Kidney (tissue), 14 donors: ENCODE measurements around the gene MANSC4. TPM values are rescaled to one million over a fixed set of nuclear protein-coding genes. Genes with fewer than 3 reads are reported as not detected.

Source experiments
- DNase-seq, 5 donors: peaks; one replicate each; pipeline ENCODE4 v3.0.0-alpha.2; 2013 to 2020
- FAIRE-seq: peaks from 2 replicates; lab custom pipeline; 2012; peaks lifted over from hg19 to GRCh38; lab: Jason Lieb, UNC
- H3K27ac ChIP-seq, 2 donors: one replicate each; pipeline ENCODE4 v1.7.0; 2013; ENCODE audit warnings: low read depth in 2 of 2, low read length in 2 of 2, inconsistent platforms in 1 of 2
- H3K27me3 ChIP-seq: one replicate; pipeline ENCODE4 v1.7.1; 2013; ENCODE audit warnings: low read length, inconsistent platforms; ENCODE audit not compliant: control insufficient read depth, insufficient read depth
- H3K36me3 ChIP-seq, 3 donors: one replicate each; pipeline versions ENCODE4 v1.7.0 to v1.7.1; 2013; ENCODE audit warnings: low read length in 3 of 3, control low read depth in 1 of 3, inconsistent platforms in 1 of 3; ENCODE audit not compliant: insufficient read depth in 3 of 3, control insufficient read depth in 2 of 3
- H3K4me1 ChIP-seq, 3 donors: one replicate each; pipeline versions ENCODE4 v1.7.0 to v1.7.1; 2013; ENCODE audit warnings: low read length in 3 of 3, inconsistent platforms in 1 of 3, low read depth in 1 of 3; ENCODE audit not compliant: control insufficient read depth in 2 of 3, insufficient read depth in 2 of 3
- H3K4me3 ChIP-seq, 3 donors: one replicate each; pipeline versions ENCODE4 v1.7.0 to v1.8.1; 2013; ENCODE audit warnings: low read length in 3 of 3, control low read depth in 1 of 3, inconsistent platforms in 1 of 3
- H3K9ac ChIP-seq, 3 donors: one replicate each; pipeline versions ENCODE4 v1.7.0 to v1.7.1; 2013; ENCODE audit warnings: low read length in 3 of 3, control low read depth in 1 of 3, inconsistent platforms in 1 of 3
- H3K9me3 ChIP-seq, 3 donors: one replicate each; pipeline versions ENCODE4 v1.7.0 to v1.7.1; 2013; ENCODE audit warnings: low read length in 3 of 3, control low read depth in 1 of 3, inconsistent platforms in 1 of 3; ENCODE audit not compliant: control insufficient read depth in 2 of 3, insufficient read depth in 1 of 3
- CTCF ChIP-seq: IDR thresholded peaks from 3 replicates; pipeline ENCODE4 v1.5.1; 2012; ENCODE audit warnings: mild to moderate bottlenecking, moderate library complexity, borderline replicate concordance; ENCODE audit not compliant: insufficient read depth; ENCODE audit errors: extremely low read depth
- intact Hi-C: fragments of 100-400 bp; cut with DNase I; formaldehyde crosslinking; loops from one replicate; pipeline ENCODE4 v1.11.1; 2022
- polyA plus RNA-seq: library from polyadenylated mRNA; stranded (reverse); fragments of 350-450 nt; fragmentation: Illumina TruSeq; extraction: RNeasy Lipid Tissue Mini Kit (QIAGEN cat#74804); gene quantifications from one replicate; pipeline ENCODE4 v1.2.3, GENCODE V29; 2014; ENCODE audit warnings: low read depth, low replicate concordance; ENCODE audit not compliant: insufficient read depth
- total RNA-seq: library from RNA; stranded (reverse); fragmentation: NEBNext Ultra II Directional; extraction: Animal tissue kit (Norgen Biotek cat#: 25700); gene quantifications from one replicate; pipeline ENCODE4 v1.2.1, GENCODE V29; 2021
- donor health status: control.
- donor health status: control.
- donor health status: control.
- donor health status: control.
- donor health status: control.
- donor health status: DM: yes; HTN: yes; CAD: no.
- donor health status: Normal renal cell carcinoma (clear cell type).

The MANSC4 gene
- total and polyA plus RNA-seq, 2 donors from 2014 or later, result not detected

GRCh38 chr12:27817766-27818165 lies 37.7 kb upstream of the MANSC4 start:
- Histone ChIP-seq H3K27ac (no peak overlapping the region), H3K9me3 (no peaks in the 10 kb centered on the region), H3K27me3 (no peaks in the 10 kb centered on the region), H3K4me3 (no peak overlapping the region), H3K9ac (no peak overlapping the region), H3K36me3 (no peaks in the 10 kb centered on the region), H3K4me1 (peaks cover 0 to 2% (median 0%) of the 10 kb centered on the region in 3 donors)
- no peak for FAIRE-seq
- no peak for DNase-seq
- TF ChIP-seq CTCF, result no peak
- intact Hi-C loops, result no loop called here

DNA sequence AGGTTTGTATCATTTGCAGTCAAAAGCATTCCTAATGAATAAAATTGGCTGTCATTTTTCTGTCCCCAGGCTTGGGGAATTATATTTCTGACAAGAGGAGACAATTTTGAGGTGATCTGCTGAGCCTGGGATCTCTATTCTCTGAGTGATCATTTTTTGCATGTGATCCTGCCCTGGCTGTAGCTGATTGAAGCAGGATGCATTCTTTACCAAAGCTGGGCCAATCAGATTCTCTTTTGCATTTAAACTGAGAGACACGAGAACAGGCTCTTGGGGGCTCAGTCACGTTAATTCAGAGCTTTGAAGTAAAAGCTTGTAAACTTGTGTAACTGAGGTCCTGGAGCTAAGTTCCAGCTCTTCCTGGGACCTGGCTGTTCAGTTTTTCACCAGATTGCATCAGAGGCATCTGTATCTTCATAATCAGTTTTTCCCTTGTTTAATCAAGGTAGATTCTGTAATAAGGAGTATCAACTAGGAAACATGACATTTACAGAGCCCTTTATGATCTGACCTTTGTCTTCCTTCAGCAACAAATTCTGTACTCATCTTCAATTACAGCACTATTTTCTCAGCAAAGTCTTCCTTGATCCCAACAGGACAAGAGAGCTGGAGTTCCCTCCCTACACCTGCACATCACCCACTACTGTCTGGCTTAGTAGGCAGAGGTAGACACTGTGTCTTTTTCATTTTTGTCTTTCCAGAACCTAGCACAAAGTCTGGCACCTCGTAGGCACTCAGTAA lies 35.0 kb upstream of the MANSC4 start:
- Histone ChIP-seq H3K36me3 (no peaks in the 10 kb centered on the region), H3K9ac (no peak overlapping the region), H3K4me3 (no peak overlapping the region), H3K27ac (no peak overlapping the region), H3K9me3 (no peaks in the 10 kb centered on the region), H3K4me1 (no peaks in the 10 kb centered on the region), H3K27me3 (no peaks in the 10 kb centered on the region)
- DNase-seq, result no peak
- no peak for TF ChIP-seq CTCF
- FAIRE-seq, result no peak
- intact Hi-C loops, result no loop called here

DNA sequence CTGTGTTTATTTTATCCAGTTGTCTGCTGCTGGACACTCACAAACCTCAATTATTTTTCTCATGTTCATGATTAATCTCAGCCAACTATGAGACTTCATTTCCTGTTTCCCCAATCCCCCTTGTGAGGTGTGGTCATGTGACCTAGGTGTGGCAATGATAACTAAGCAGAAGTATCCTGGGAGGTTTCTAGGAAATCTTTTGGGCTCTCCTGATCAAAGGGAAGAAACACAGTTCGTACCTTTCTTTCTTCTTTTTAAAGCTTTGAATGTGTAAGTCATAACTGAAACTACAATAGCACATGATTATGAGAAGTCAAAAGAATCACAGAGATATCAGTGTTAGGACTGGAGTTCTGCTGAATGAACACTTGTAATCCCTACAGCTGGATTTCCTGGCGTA lies 34.4 kb upstream of the MANSC4 start:
- no peaks in the 10 kb centered on the region for H3K4me1 ChIP-seq
- intact Hi-C loops, result no loop called here
- no peak for FAIRE-seq

More for the DNA sequence above, 34.4 kb upstream of the MANSC4 start:
- Histone ChIP-seq H3K36me3 (no peaks in the 10 kb centered on the region), H3K4me3 (no peak overlapping the region), H3K9me3 (no peaks in the 10 kb centered on the region), H3K9ac (no peak overlapping the region), H3K27ac (no peak overlapping the region), H3K27me3 (no peaks in the 10 kb centered on the region)
- DNase-seq, result no peak
- TF ChIP-seq CTCF, result no peak
